GM10248 (cell line): ENCODE measurements around the gene SRM.

Experiments
- CTCF ChIA-PET: fragments of 300-600 bp; sonication (Branson Sonifier 250); formaldehyde crosslinking; extraction: SDS; loops from one replicate; lab custom pipeline; 2021; ENCODE audit warnings: antibody characterized with exemption; lab: Yijun Ruan, JAX
- POLR2A ChIA-PET: fragments of 350-650 bp; sonication (Branson Sonifier 250); formaldehyde crosslinking; extraction: SDS; loops from one replicate; lab custom pipeline; 2020; ENCODE audit warnings: antibody characterized with exemption; lab: Yijun Ruan, JAX
- DNase-seq: peaks from one replicate; pipeline ENCODE4 v3.0.0; 2012; ENCODE audit errors: extremely low spot score
- TF ChIP-seq, protein P1 (sequence below): IDR thresholded peaks from 2 replicates; pipeline ENCODE4 v1.5.1; 2012; ENCODE audit warnings: mild to moderate bottlenecking, low read depth; ENCODE audit errors: extremely low read depth, missing control alignments, control extremely low read depth

SRM gene

DNA sequence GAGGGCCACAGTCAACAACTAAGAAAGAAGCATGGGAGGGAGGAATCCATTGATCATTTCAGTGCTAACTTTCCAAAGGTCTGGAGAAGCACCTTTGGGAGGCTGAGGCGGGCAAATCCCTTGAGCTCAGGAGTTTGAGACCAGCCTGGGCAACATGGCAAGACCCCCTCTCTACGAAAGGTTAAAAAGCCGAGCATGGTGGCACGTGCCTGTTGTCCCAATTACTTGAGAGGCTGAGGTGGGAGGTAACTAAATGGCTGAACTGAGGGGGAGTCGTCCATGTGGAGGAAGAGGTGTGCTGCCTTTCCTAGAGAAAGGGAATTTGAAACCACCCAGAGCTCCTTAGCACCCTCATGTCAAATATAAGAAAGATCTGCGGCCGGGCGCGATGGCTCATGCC is 29.0 kb downstream of the SRM start:
- CTCF ChIA-PET, result interaction anchor here (0.8 to 2.1 kb wide), 4 partner anchors 21 to 612 kb away, joined by 3 to 5 read pairs (median 3); a partner anchor contains a TSS
- no peak for DNase-seq
- TF ChIP-seq, protein P1, sequence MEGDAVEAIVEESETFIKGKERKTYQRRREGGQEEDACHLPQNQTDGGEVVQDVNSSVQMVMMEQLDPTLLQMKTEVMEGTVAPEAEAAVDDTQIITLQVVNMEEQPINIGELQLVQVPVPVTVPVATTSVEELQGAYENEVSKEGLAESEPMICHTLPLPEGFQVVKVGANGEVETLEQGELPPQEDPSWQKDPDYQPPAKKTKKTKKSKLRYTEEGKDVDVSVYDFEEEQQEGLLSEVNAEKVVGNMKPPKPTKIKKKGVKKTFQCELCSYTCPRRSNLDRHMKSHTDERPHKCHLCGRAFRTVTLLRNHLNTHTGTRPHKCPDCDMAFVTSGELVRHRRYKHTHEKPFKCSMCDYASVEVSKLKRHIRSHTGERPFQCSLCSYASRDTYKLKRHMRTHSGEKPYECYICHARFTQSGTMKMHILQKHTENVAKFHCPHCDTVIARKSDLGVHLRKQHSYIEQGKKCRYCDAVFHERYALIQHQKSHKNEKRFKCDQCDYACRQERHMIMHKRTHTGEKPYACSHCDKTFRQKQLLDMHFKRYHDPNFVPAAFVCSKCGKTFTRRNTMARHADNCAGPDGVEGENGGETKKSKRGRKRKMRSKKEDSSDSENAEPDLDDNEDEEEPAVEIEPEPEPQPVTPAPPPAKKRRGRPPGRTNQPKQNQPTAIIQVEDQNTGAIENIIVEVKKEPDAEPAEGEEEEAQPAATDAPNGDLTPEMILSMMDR, result no peak
- POLR2A ChIA-PET, result interaction anchor here (0.6 to 1.2 kb wide), 3 partner anchors 10 to 710 kb away, joined by 3 to 5 read pairs (median 4); no protein-coding TSS in a partner anchor

DNA sequence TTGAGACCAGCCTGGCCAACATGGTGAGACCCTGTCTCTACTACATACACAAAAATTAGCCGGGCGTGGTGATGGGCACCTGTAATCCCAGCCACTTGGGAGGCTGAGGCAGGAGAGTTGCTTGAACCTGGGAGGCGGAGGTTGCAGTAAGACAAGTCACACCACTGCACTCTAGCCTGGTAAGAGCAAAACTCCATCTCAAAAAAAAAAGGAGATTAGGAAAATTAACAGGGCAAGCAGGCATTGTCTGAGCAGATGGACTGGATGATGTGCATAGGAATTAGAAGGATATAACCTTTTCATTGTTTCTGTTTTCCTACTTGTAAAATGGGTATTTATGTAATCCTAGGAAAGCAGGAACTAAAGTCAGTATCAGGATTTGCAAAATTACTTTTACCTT is 31.8 kb downstream of the SRM start:
- POLR2A ChIA-PET, result no interaction called here
- CTCF ChIA-PET, result interaction anchor here (2.7 kb wide), 1 partner anchor 10 kb away, joined by 16 read pairs; no protein-coding TSS in a partner anchor
- no peak for DNase-seq
- TF ChIP-seq, protein P1, result no peak

DNA sequence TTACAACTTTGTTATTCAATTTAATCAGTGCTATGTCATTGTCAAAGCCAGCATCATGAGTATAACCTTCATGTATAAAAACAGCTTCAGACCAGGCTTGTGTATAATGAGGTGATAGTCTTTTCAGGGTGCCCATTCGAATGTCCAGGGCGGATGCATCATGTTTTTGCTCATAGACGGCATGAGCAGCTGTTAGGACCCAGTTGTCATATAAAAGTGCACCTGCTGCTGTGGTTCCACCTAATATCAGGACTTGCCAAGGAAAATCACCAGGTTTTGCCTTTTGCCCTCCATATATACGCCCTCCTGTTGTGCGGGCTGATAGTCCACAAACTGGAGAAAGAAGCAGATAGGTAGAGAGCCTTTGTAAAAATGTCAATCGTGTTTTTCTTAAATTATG is 32.5 kb downstream of the SRM start:
- CTCF ChIA-PET, result interaction anchor here (1.2 to 2.7 kb wide), 2 partner anchors 10 to 616 kb away, joined by 4 to 16 read pairs; no protein-coding TSS in a partner anchor
- POLR2A ChIA-PET, result no interaction called here
- TF ChIP-seq, protein P1, result no peak
- no peak for DNase-seq

DNA sequence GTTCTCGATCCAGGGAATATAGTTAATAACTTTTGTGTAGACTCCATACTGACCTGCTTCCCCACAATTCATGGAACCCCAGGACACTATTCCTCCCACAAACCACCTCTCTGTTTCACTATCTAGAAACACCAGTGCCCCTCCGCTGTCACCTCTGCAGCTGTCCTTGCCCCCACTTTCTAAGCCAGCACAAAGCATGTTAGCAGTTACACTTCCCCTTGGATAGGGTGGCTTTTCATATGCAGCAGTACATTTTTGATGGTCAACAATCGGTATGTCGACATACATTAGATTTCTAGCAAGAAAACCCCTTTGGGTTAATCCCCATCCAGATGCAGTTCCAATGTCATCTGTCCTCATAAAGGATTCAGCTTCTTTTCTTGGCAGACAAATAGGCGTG is 32.9 kb downstream of the SRM start:
- POLR2A ChIA-PET, result no interaction called here
- CTCF ChIA-PET, result interaction anchor here (1.2 to 2.7 kb wide), 2 partner anchors 11 to 616 kb away, joined by 4 to 16 read pairs; no protein-coding TSS in a partner anchor
- TF ChIP-seq, protein P1, result no peak
- DNase-seq, result no peak

DNA sequence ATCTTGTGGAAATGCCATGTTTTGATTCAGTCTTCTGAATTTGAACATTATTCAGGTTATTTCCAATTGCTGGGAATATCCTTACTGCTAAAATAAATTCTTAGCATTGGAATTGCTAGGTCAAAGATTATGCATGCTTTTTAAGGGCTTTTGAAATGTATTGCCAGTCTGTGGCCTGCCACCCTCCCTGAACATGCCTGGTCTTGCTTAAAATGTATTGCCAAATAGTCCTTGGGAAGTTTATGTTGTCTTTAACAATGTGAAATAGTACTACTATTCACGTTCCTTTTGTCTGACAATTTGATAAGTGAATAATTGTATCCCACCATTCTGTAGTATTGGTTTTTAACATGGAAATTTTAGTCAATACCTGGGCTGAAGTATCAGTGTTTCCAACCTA is 33.8 kb downstream of the SRM start:
- ChIA-PET CTCF (interaction anchor here (2.9 kb wide), 1 partner anchor 12 kb away, joined by 15 read pairs; no protein-coding TSS in a partner anchor), POLR2A (no interaction called here)
- no peak for DNase-seq
- TF ChIP-seq, protein P1, result no peak

DNA sequence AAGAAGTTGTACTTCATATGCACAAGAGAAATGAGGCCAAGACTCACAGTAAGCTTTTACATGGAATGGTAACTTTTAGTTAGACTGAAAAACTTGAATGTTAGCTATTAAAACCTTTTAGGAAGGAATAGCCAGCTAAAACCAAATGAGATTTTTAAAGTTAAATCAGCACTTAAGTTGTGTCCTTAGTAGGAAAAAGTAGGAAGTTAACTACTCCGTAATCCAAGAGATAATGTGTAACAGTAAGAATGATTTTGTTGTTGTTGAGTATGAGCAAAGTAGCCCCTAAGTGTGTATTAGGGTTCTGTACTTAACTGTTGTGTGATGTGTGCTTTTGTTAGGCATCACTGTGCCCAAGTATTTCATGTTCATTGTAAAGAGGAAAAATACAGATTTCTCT is 34.2 kb downstream of the SRM start:
- POLR2A ChIA-PET, result no interaction called here

More for the DNA sequence above, 34.2 kb downstream of the SRM start:
- CTCF ChIA-PET, result interaction anchor here (2.9 kb wide), 1 partner anchor 12 kb away, joined by 15 read pairs; no protein-coding TSS in a partner anchor
- TF ChIP-seq, protein P1, result no peak
- DNase-seq, result no peak
